ENCODE measurements around the gene ZBTB44.

- TF ChIP-seq ISL1 (CRISPR knock-in tag; IDR thresholded peaks at IDR 0.05) (no peak), ESRRG (CRISPR knock-in tag; IDR thresholded peaks at IDR 0.05) (no peak), PATZ1 (CRISPR knock-in tag; IDR thresholded peaks at IDR 0.05; ENCODE audit: borderline replicate concordance) (no peak), ARNTL (CRISPR knock-in tag; IDR thresholded peaks at IDR 0.05; ENCODE audit: borderline replicate concordance, low read depth) (no peak), OSR1 (CRISPR knock-in tag; IDR thresholded peaks at IDR 0.05) (no peak), ZNF70 (CRISPR knock-in tag; IDR thresholded peaks at IDR 0.05) (no peak), TSHZ2 (CRISPR knock-in tag; IDR thresholded peaks at IDR 0.05) (no peak), ZFP30 (CRISPR knock-in tag; IDR thresholded peaks at IDR 0.05) (no peak), CREB5 (CRISPR knock-in tag; IDR thresholded peaks at IDR 0.05; ENCODE audit: low read depth) (no peak), TCF4 (CRISPR knock-in tag; IDR thresholded peaks at IDR 0.05; ENCODE audit: borderline replicate concordance) (no peak), POU6F1 (CRISPR knock-in tag; IDR thresholded peaks at IDR 0.05; ENCODE audit: borderline replicate concordance, low read depth) (no peak), SNAI2 (CRISPR knock-in tag; IDR thresholded peaks at IDR 0.05) (no peak)
Observed at GRCh38 chr11:130243816-130244215, 70.9 kb downstream of the ZBTB44 start.
